RWPE2 (cell line): ENCODE measurements around the gene TLL1.
A peak's percentile ranks its signal among the peaks of the same experiment; 100 is the strongest.

ENCODE experiments used
- ATAC-seq: fragments of 200-7000 bp; cut with Tn5 transposase; 3 replicates; pipeline ENCODE4 v1.9.1; 2021; ENCODE audit warnings: low read depth
- DNase-seq: peaks from one replicate; pipeline ENCODE4 v3.0.0-alpha.2; 2020; ENCODE audit warnings: low spot score
- H3K27ac ChIP-seq: fragments of 450-650 bp; 2 replicates; pipeline ENCODE4 v1.5.1; 2017; ENCODE audit warnings: mild to moderate bottlenecking; ENCODE audit not compliant: poor library complexity, severe bottlenecking
- H3K27me3 ChIP-seq: fragments of 250-450 bp; sonication (Bioruptor Pico); 2 replicates; pipeline ENCODE4 v1.5.1; 2021; ENCODE audit warnings: mild to moderate bottlenecking, moderate library complexity; ENCODE audit not compliant: insufficient read depth, poor library complexity, severe bottlenecking
- H3K36me3 ChIP-seq: fragments of 250-450 bp; sonication (Bioruptor Pico); 2 replicates; pipeline ENCODE4 v1.5.1; 2020; ENCODE audit warnings: low read depth, mild to moderate bottlenecking, moderate library complexity
- H3K4me1 ChIP-seq: fragments of 250-450 bp; sonication (Bioruptor Pico); 2 replicates; pipeline ENCODE4 v1.5.1; 2021; ENCODE audit warnings: mild to moderate bottlenecking, moderate library complexity; ENCODE audit not compliant: insufficient read depth, poor library complexity, severe bottlenecking
- H3K4me3 ChIP-seq: fragments of 250-450 bp; sonication (Bioruptor Pico); 2 replicates; pipeline ENCODE4 v1.5.1; 2021; ENCODE audit warnings: mild to moderate bottlenecking, moderate library complexity; ENCODE audit not compliant: severe bottlenecking
- H3K9me3 ChIP-seq: fragments of 250-450 bp; sonication (Bioruptor Pico); 2 replicates; pipeline ENCODE4 v1.5.1; 2021; ENCODE audit warnings: mild to moderate bottlenecking, moderate library complexity; ENCODE audit not compliant: severe bottlenecking
- CTCF ChIP-seq: fragments of 450-650 bp; IDR thresholded peaks from one replicate; pipeline ENCODE4 v1.5.1; 2017; ENCODE audit warnings: mild to moderate bottlenecking, moderate library complexity; ENCODE audit not compliant: poor library complexity, severe bottlenecking

TLL1 gene

GRCh38 chr4:166143227-166143626 is 270.2 kb downstream of the TLL1 start:
- no peak for TF ChIP-seq CTCF

GRCh38 chr4:166144607-166145006 is 271.6 kb downstream of the TLL1 start:
- no peak for TF ChIP-seq CTCF
- H3K36me3 ChIP-seq, result no peaks in the 10 kb centered on the region
- H3K4me3 ChIP-seq, result no peak overlapping the region
- no peaks in the 10 kb centered on the region for H3K4me1 ChIP-seq
- H3K27me3 ChIP-seq, result no peaks in the 10 kb centered on the region
- H3K9me3 ChIP-seq, result no peaks in the 10 kb centered on the region
- ATAC-seq (no peak), DNase-seq (no peak)
- H3K27ac ChIP-seq, result no peak overlapping the region

More at GRCh38 chr4:166143227-166143626, 270.2 kb downstream of the TLL1 start:
- Histone ChIP-seq H3K27ac (no peak overlapping the region), H3K27me3 (no peaks in the 10 kb centered on the region), H3K9me3 (no peaks in the 10 kb centered on the region), H3K4me3 (no peak overlapping the region), H3K4me1 (no peaks in the 10 kb centered on the region), H3K36me3 (no peaks in the 10 kb centered on the region)
- no peak for ATAC-seq
- DNase-seq, result no peak

- H3K36me3 ChIP-seq, result no peaks in the 10 kb centered on the region
- H3K27me3 ChIP-seq, result no peaks in the 10 kb centered on the region
- DNase-seq (no peak), ATAC-seq (peak; percentile 25; the same call in 1 of the 3 replicates)
- H3K4me3 ChIP-seq, result no peak overlapping the region
- no peaks in the 10 kb centered on the region for H3K9me3 ChIP-seq
- H3K4me1 ChIP-seq, result no peaks in the 10 kb centered on the region
- no peak overlapping the region for H3K27ac ChIP-seq
- no peak for TF ChIP-seq CTCF
Observed at GRCh38 chr4:166146806-166147540, 273.9 kb downstream of the TLL1 start.
